ENCODE results near the gene PCDHB7.
"Not testable (repeated sequence)": the region's sequence is repeated elsewhere in the genome, so short reads cannot be mapped to it uniquely, and the experiment has no call there.

PCDHB7 gene

GRCh38 chr5:141182248-141182647, 9.8 kb downstream of the PCDHB7 start, which contains the start of gene PCDHB16:
TSS of gene PCDHB16 (plus strand) at chr5:141182387. CDS start at chr5:141182560, 173 bp downstream.
- DNase-seq = no peak

GRCh38 chr5:141184117-141184855, 11.8 kb downstream of the PCDHB7 start:
- not testable (repeated sequence) for DNase-seq

- no peak for DNase-seq
Observed at GRCh38 chr5:141186897-141187512, 14.6 kb downstream of the PCDHB7 start, which contains the start of gene PCDHB9. TSS of gene PCDHB9 (plus strand) at chr5:141187161. CDS start at chr5:141187319, 158 bp downstream.

GRCh38 chr5:141188682-141189081, 16.2 kb downstream of the PCDHB7 start:
- DNase-seq = not testable (repeated sequence)

- DNase-seq = not testable (repeated sequence)
Observed at GRCh38 chr5:141189131-141189530, 16.7 kb downstream of the PCDHB7 start.

- no peak for DNase-seq
Observed at GRCh38 chr5:141192110-141192725, 19.8 kb downstream of the PCDHB7 start, which contains the start of gene PCDHB10. TSS of gene PCDHB10 (plus strand) at chr5:141192353. CDS start at chr5:141192553, 200 bp downstream.

- not testable (repeated sequence) for DNase-seq
Observed at GRCh38 chr5:141194332-141194731, 21.9 kb downstream of the PCDHB7 start.

GRCh38 chr5:141196363-141196762, 23.9 kb downstream of the PCDHB7 start:
- DNase-seq = no peak

- DNase-seq = no peak
Observed at GRCh38 chr5:141199359-141200235, 27.2 kb downstream of the PCDHB7 start, which contains the start of gene PCDHB11. TSS of gene PCDHB11 (plus strand) at chr5:141199627. CDS start at chr5:141199775, 148 bp downstream.

GRCh38 chr5:141201126-141201525, 28.7 kb downstream of the PCDHB7 start:
- not testable (repeated sequence) for DNase-seq

GRCh38 chr5:141201646-141202045, 29.2 kb downstream of the PCDHB7 start:
- not testable (repeated sequence) for DNase-seq

- no peak for DNase-seq
Observed at GRCh38 chr5:141208478-141208877, 36.0 kb downstream of the PCDHB7 start, which contains the start of gene PCDHB12. TSS of gene PCDHB12 (plus strand) at chr5:141208719. CDS start at chr5:141208908, 189 bp downstream.

- not testable (repeated sequence) for DNase-seq
Observed at GRCh38 chr5:141210281-141210680, 37.8 kb downstream of the PCDHB7 start.

- DNase-seq = not testable (repeated sequence)
Observed at GRCh38 chr5:141210849-141211248, 38.4 kb downstream of the PCDHB7 start.

GRCh38 chr5:141213656-141214339, 41.4 kb downstream of the PCDHB7 start, which contains the start of gene PCDHB13:
TSS of gene PCDHB13 (plus strand) at chr5:141213919. CDS start at chr5:141214124, 205 bp downstream.
- not testable (repeated sequence) for DNase-seq

- not testable (repeated sequence) for DNase-seq
Observed at GRCh38 chr5:141214583-141214982, 42.1 kb downstream of the PCDHB7 start.

GRCh38 chr5:141215504-141215903, 43.1 kb downstream of the PCDHB7 start:
- DNase-seq = not testable (repeated sequence)

- not testable (repeated sequence) for DNase-seq
Observed at GRCh38 chr5:141216035-141216434, 43.6 kb downstream of the PCDHB7 start.

GRCh38 chr5:141223112-141223783, 50.8 kb downstream of the PCDHB7 start, which contains the start of gene PCDHB14:
TSS of gene PCDHB14 (plus strand) at chr5:141223343. CDS start at chr5:141223506, 163 bp downstream.
- DNase-seq = no peak

GRCh38 chr5:141224844-141225243, 52.4 kb downstream of the PCDHB7 start:
- DNase-seq = not testable (repeated sequence)

- DNase-seq = not testable (repeated sequence)
Observed at GRCh38 chr5:141225421-141225820, 53.0 kb downstream of the PCDHB7 start.

All from DMS79 (cell line).